ENCODE measurements around the gene FANCF.

The FANCF gene

GRCh38 chr11:22666688-22667439 is 41.2 kb upstream of the FANCF start:
- Histone ChIP-seq H3K9ac (ENCODE audit: low read length) (no peak overlapping the region), H3K27ac (ENCODE audit: low read depth, low read length, poor library complexity, severe bottlenecking) (no peak overlapping the region), H3K36me3 (ENCODE audit: insufficient read depth, low read length) (no peaks in the 10 kb centered on the region), H3K9me2 (ENCODE audit: low read depth, low read length) (no peaks in the 10 kb centered on the region), H2AFZ (ENCODE audit: low read length) (no peak overlapping the region), H3K4me2 (ENCODE audit: low read length) (no peak overlapping the region), H3K4me1 (ENCODE audit: insufficient read depth, low read length, severe bottlenecking) (no peaks in the 10 kb centered on the region), H3K79me2 (ENCODE audit: insufficient read depth, low read length) (no peaks in the 10 kb centered on the region), H3K9me3 (ENCODE audit: low read length) (no peaks in the 10 kb centered on the region), H3K4me3 (ENCODE audit: low read depth, low read length, poor library complexity, severe bottlenecking) (no peak overlapping the region), H4K20me1 (ENCODE audit: insufficient read depth, low read length) (no peaks in the 10 kb centered on the region), H3F3A (ENCODE audit: insufficient read depth, low read length) (no peaks in the 10 kb centered on the region), H3K27me3 (ENCODE audit: insufficient read depth, low read length) (no peaks in the 10 kb centered on the region)
- no peak for TF ChIP-seq EZH2 (IDR thresholded peaks at IDR 0.05; ENCODE audit: borderline replicate concordance, low read length)
- no peak for TF ChIP-seq CTCF (IDR thresholded peaks at IDR 0.05; ENCODE audit: low read length)

- Histone ChIP-seq H2AFZ (ENCODE audit: low read length) (no peak within 1 kb of the TSS), H3K9ac (ENCODE audit: low read length) (no peak within 1 kb of the TSS), H3K4me1 (ENCODE audit: insufficient read depth, low read length, severe bottlenecking) (no peaks in the 10 kb centered on the region), H3K79me2 (ENCODE audit: insufficient read depth, low read length) (no peaks in the 10 kb centered on the region), H3K4me2 (ENCODE audit: low read length) (no peak within 1 kb of the TSS), H3K27ac (ENCODE audit: low read depth, low read length, poor library complexity, severe bottlenecking) (no peak within 1 kb of the TSS), H4K20me1 (ENCODE audit: insufficient read depth, low read length) (no peaks in the 10 kb centered on the region), H3K9me2 (ENCODE audit: low read depth, low read length) (no peaks in the 10 kb centered on the region), H3F3A (ENCODE audit: insufficient read depth, low read length) (no peaks in the 10 kb centered on the region), H3K27me3 (ENCODE audit: insufficient read depth, low read length) (no peaks in the 10 kb centered on the region), H3K4me3 (ENCODE audit: low read depth, low read length, poor library complexity, severe bottlenecking) (no peak within 1 kb of the TSS), H3K9me3 (ENCODE audit: low read length) (no peaks in the 10 kb centered on the region), H3K36me3 (ENCODE audit: insufficient read depth, low read length) (no peaks in the 10 kb centered on the region)
- TF ChIP-seq EZH2 (IDR thresholded peaks at IDR 0.05; ENCODE audit: borderline replicate concordance, low read length) = no peak
- no peak for TF ChIP-seq CTCF (IDR thresholded peaks at IDR 0.05; ENCODE audit: low read length)
These were observed 40.7 kb upstream of the FANCF start, which contains the start of gene GAS2 for GRCh38 chr11:22666325-22666687. TSS of gene GAS2 (plus strand) at chr11:22666611. CDS start at chr11:22674870, 8,259 bp downstream.

- Histone ChIP-seq H3K9me2 (ENCODE audit: low read depth, low read length) (no peaks in the 10 kb centered on the region), H3K4me2 (ENCODE audit: low read length) (no peak overlapping the region), H3K4me3 (ENCODE audit: low read depth, low read length, poor library complexity, severe bottlenecking) (no peak overlapping the region), H4K20me1 (ENCODE audit: insufficient read depth, low read length) (no peaks in the 10 kb centered on the region), H3K9ac (ENCODE audit: low read length) (no peak overlapping the region), H2AFZ (ENCODE audit: low read length) (no peak overlapping the region), H3K27me3 (ENCODE audit: insufficient read depth, low read length) (no peaks in the 10 kb centered on the region), H3F3A (ENCODE audit: insufficient read depth, low read length) (no peaks in the 10 kb centered on the region), H3K27ac (ENCODE audit: low read depth, low read length, poor library complexity, severe bottlenecking) (no peak overlapping the region), H3K4me1 (ENCODE audit: insufficient read depth, low read length, severe bottlenecking) (no peaks in the 10 kb centered on the region), H3K36me3 (ENCODE audit: insufficient read depth, low read length) (no peaks in the 10 kb centered on the region), H3K9me3 (ENCODE audit: low read length) (no peaks in the 10 kb centered on the region), H3K79me2 (ENCODE audit: insufficient read depth, low read length) (no peaks in the 10 kb centered on the region)
- TF ChIP-seq CTCF (IDR thresholded peaks at IDR 0.05; ENCODE audit: low read length) = no peak
- no peak for TF ChIP-seq EZH2 (IDR thresholded peaks at IDR 0.05; ENCODE audit: borderline replicate concordance, low read length)
These were observed 34.2 kb upstream of the FANCF start for GRCh38 chr11:22659783-22660182.

Data from OCI-LY1 (cell line).